Thoracic aorta (tissue), 2 donors: ENCODE results near the gene PNRC2. TPM values are rescaled to one million over a fixed set of nuclear protein-coding genes. Genes with fewer than 3 reads are reported as not detected.
A peak's percentile ranks its signal among the peaks of the same experiment; 100 is the strongest.

Source experiments
- ATAC-seq: fragments of 150-250 bp; one replicate; pipeline ENCODE4 v1.8.0; 2017; ENCODE audit warnings: low read depth; ENCODE audit not compliant: insufficient number of reproducible peaks, low FRiP score
- DNase-seq: peaks from one replicate; pipeline ENCODE4 v3.0.0-alpha.2; 2020; ENCODE audit warnings: low spot score
- H3K27ac ChIP-seq, 2 donors: fragments of 200-600 bp; sonication (generic); 1 replicate in 1 of 2; 2 replicates in 1 of 2; pipeline ENCODE4 v1.5.1; 2016; ENCODE audit warnings: mild to moderate bottlenecking in 2 of 2, moderate library complexity in 2 of 2
- H3K27me3 ChIP-seq: fragments of 200-600 bp; sonication (generic); replicated peaks from 2 replicates; pipeline ENCODE4 v1.6.0; 2016; ENCODE audit warnings: mild to moderate bottlenecking; ENCODE audit not compliant: insufficient read depth
- H3K36me3 ChIP-seq: fragments of 200-600 bp; sonication (generic); one replicate; pipeline ENCODE4 v1.5.1; 2016
- H3K4me1 ChIP-seq, 2 donors: fragments of 200-600 bp; sonication (generic); 1 replicate in 1 of 2; 2 replicates in 1 of 2; pipeline versions ENCODE4 v1.5.1 to v1.6.0; 2016; ENCODE audit warnings: low read depth in 2 of 2, mild to moderate bottlenecking in 1 of 2; ENCODE audit not compliant: control insufficient read depth in 1 of 2
- H3K4me3 ChIP-seq: fragments of 200-600 bp; sonication (generic); 2 replicates; pipeline ENCODE4 v1.5.1; 2016; ENCODE audit warnings: mild to moderate bottlenecking
- H3K9me3 ChIP-seq: fragments of 200-600 bp; sonication (generic); 2 replicates; pipeline ENCODE4 v1.5.1; 2016
- CTCF ChIP-seq: fragments of 200-600 bp; sonication (generic); IDR thresholded peaks from one replicate; pipeline ENCODE4 v1.5.1; 2019; ENCODE audit warnings: antibody characterized with exemption
- total RNA-seq, 2 donors: library from RNA; depleted of rRNA; stranded (reverse); fragments of >200 nt; gene quantifications; one replicate each; pipeline versions ENCODE4 v1.1.0 to v1.2.3, GENCODE V29; 2016

The PNRC2 gene
- 100 to 1,000 TPM in 1 of 2 donors, 10 to 100 TPM in 1; 77.6 to 143 TPM for total RNA-seq

GRCh38 chr1:23959461-23960290, at the start of gene PNRC2:
TSS of gene PNRC2 (plus strand) at chr1:23959828. CDS start at chr1:23961458, 1,630 bp downstream.
- DNase-seq = peak; percentile 87
- peak within 1 kb of the TSS; percentile 96 for H3K4me3 ChIP-seq
- H3K4me1 ChIP-seq = peaks cover 22 to 45% of the 10 kb centered on the region in 2 donors
- no peak for TF ChIP-seq CTCF
- peak within 1 kb of the TSS; percentile 97 to 100 for H3K27ac ChIP-seq
- no peaks in the 10 kb centered on the region for H3K27me3 ChIP-seq
- no peaks in the 10 kb centered on the region for H3K36me3 ChIP-seq
- ATAC-seq = peak; percentile 79
- no peaks in the 10 kb centered on the region for H3K9me3 ChIP-seq

- no peaks in the 10 kb centered on the region for H3K9me3 ChIP-seq
- H3K27ac ChIP-seq = no peak overlapping the region
- ATAC-seq = no peak
- TF ChIP-seq CTCF = no peak
- DNase-seq = no peak
- H3K4me1 ChIP-seq = no peaks in the 10 kb centered on the region
- H3K4me3 ChIP-seq = no peak overlapping the region
- H3K36me3 ChIP-seq = no peaks in the 10 kb centered on the region
- H3K27me3 ChIP-seq = no peaks in the 10 kb centered on the region
These were observed 49.5 kb upstream of the PNRC2 start for GRCh38 chr1:23910144-23910543.

GRCh38 chr1:23910553-23911246, 48.9 kb upstream of the PNRC2 start:
- Histone ChIP-seq H3K9me3 (no peaks in the 10 kb centered on the region), H3K27ac (no peak overlapping the region), H3K27me3 (no peaks in the 10 kb centered on the region), H3K4me3 (no peak overlapping the region), H3K36me3 (no peaks in the 10 kb centered on the region), H3K4me1 (no peaks in the 10 kb centered on the region)
- no peak for DNase-seq
- no peak for TF ChIP-seq CTCF
- ATAC-seq = no peak

- Histone ChIP-seq H3K27me3 (no peaks in the 10 kb centered on the region), H3K36me3 (no peaks in the 10 kb centered on the region), H3K4me3 (no peak overlapping the region), H3K4me1 (no peaks in the 10 kb centered on the region), H3K9me3 (no peaks in the 10 kb centered on the region), H3K27ac (no peak overlapping the region)
- ATAC-seq (no peak), DNase-seq (no peak)
- no peak for TF ChIP-seq CTCF
These were observed 47.7 kb upstream of the PNRC2 start for GRCh38 chr1:23911921-23912320.

GRCh38 chr1:23913212-23913880, 46.3 kb upstream of the PNRC2 start, which contains the start of gene CNR2:
TSS of gene CNR2 (minus strand) at chr1:23913362. CDS start at chr1:23875617, 37,745 bp downstream.
- DNase-seq (no peak), ATAC-seq (no peak)
- TF ChIP-seq CTCF = no peak
- Histone ChIP-seq H3K27me3 (no peaks in the 10 kb centered on the region), H3K9me3 (no peaks in the 10 kb centered on the region), H3K27ac (no peak within 1 kb of the TSS), H3K4me3 (no peak within 1 kb of the TSS), H3K4me1 (no peaks in the 10 kb centered on the region), H3K36me3 (no peaks in the 10 kb centered on the region)
